Liver (tissue), 9 donors: ENCODE measurements around the gene DDX23. TPM values are rescaled to one million over a fixed set of nuclear protein-coding genes. Genes with fewer than 3 reads are reported as not detected.

Experiments used
- DNase-seq: peaks from one replicate; pipeline ENCODE4 v3.0.0-alpha.2; 2017; ENCODE audit warnings: low spot score
- H3K27ac ChIP-seq, 2 donors: one replicate each; pipeline ENCODE4 v1.7.0; 2013; ENCODE audit warnings: inconsistent platforms in 2 of 2, low read length in 2 of 2, control low read depth in 1 of 2, low read depth in 1 of 2, mild to moderate bottlenecking in 1 of 2
- H3K27me3 ChIP-seq, 4 donors: one replicate each; pipeline versions ENCODE4 v1.6.1 to v1.7.0; 2013; ENCODE audit warnings: low read length in 3 of 4, inconsistent platforms in 1 of 4, mild to moderate bottlenecking in 1 of 4, moderate library complexity in 1 of 4; ENCODE audit not compliant: control insufficient read depth in 4 of 4, insufficient read depth in 4 of 4
- H3K36me3 ChIP-seq, 4 donors: one replicate each; pipeline versions ENCODE4 v1.6.1 to v1.7.0; 2013; ENCODE audit warnings: low read length in 3 of 4, mild to moderate bottlenecking in 3 of 4, low read depth in 1 of 4, moderate library complexity in 1 of 4; ENCODE audit not compliant: control insufficient read depth in 4 of 4, insufficient read depth in 3 of 4
- H3K4me1 ChIP-seq, 4 donors: one replicate each; pipeline versions ENCODE4 v1.6.1 to v1.7.0; 2013; ENCODE audit warnings: low read length in 3 of 4, mild to moderate bottlenecking in 3 of 4, moderate library complexity in 1 of 4; ENCODE audit not compliant: control insufficient read depth in 4 of 4, insufficient read depth in 4 of 4
- H3K4me3 ChIP-seq, 3 donors: one replicate each; pipeline versions ENCODE4 v1.6.1 to v1.7.0; 2013; ENCODE audit warnings: low read length in 3 of 3, control low read depth in 1 of 3, low read depth in 1 of 3, mild to moderate bottlenecking in 1 of 3
- H3K9ac ChIP-seq, 2 donors: one replicate each; pipeline ENCODE4 v1.7.0; 2013; ENCODE audit warnings: low read length in 2 of 2, mild to moderate bottlenecking in 2 of 2, moderate library complexity in 2 of 2, control low read depth in 1 of 2, low read depth in 1 of 2
- H3K9me3 ChIP-seq, 4 donors: one replicate each; pipeline versions ENCODE4 v1.6.1 to v1.7.0; 2013; ENCODE audit warnings: low read length in 3 of 4; ENCODE audit not compliant: control insufficient read depth in 4 of 4
- EGR1 ChIP-seq, 2 donors: IDR thresholded peaks; 2 replicates each; pipeline ENCODE4 v1.6.1; 2016 to 2018; ENCODE audit warnings: antibody characterized with exemption in 2 of 2, low read depth in 2 of 2
- FOXA1 ChIP-seq: IDR thresholded peaks from 2 replicates; pipeline ENCODE4 v1.6.1; 2016; ENCODE audit warnings: antibody characterized with exemption
- FOXA2 ChIP-seq: IDR thresholded peaks from 2 replicates; pipeline ENCODE4 v1.6.1; 2016; ENCODE audit warnings: antibody characterized with exemption
- GABPA ChIP-seq, 2 donors: IDR thresholded peaks in 1 of 2; conservative IDR thresholded peaks in 1 of 2; 2 replicates each; pipeline ENCODE4 v1.6.1; 2016; ENCODE audit warnings: antibody characterized with exemption in 2 of 2, mild to moderate bottlenecking in 1 of 2, moderate library complexity in 1 of 2
- HNF4A ChIP-seq, 2 donors: conservative IDR thresholded peaks; 2 replicates each; pipeline ENCODE4 v1.6.1; 2016; ENCODE audit warnings: antibody characterized with exemption in 2 of 2, mild to moderate bottlenecking in 2 of 2
- HNF4G ChIP-seq: IDR thresholded peaks from 2 replicates; pipeline ENCODE4 v1.6.1; 2016; ENCODE audit warnings: antibody characterized with exemption
- JUND ChIP-seq, 2 donors: IDR thresholded peaks; 2 replicates each; pipeline ENCODE4 v1.6.1; 2016; ENCODE audit warnings: antibody characterized with exemption in 2 of 2
- NR2F2 ChIP-seq: IDR thresholded peaks from 2 replicates; pipeline ENCODE4 v1.6.1; 2016; ENCODE audit warnings: antibody characterized with exemption
- RAD21 ChIP-seq, 2 donors: IDR thresholded peaks; 2 replicates each; pipeline ENCODE4 v1.6.1; 2016; ENCODE audit warnings: antibody characterized with exemption in 2 of 2, mild to moderate bottlenecking in 2 of 2
- RXRA ChIP-seq, 2 donors: IDR thresholded peaks; 2 replicates each; pipeline ENCODE4 v1.6.1; 2017 to 2018; ENCODE audit warnings: antibody characterized with exemption in 2 of 2, mild to moderate bottlenecking in 1 of 2
- SP1 ChIP-seq: IDR thresholded peaks from 2 replicates; pipeline ENCODE4 v1.6.1; 2018; ENCODE audit warnings: antibody characterized with exemption, mild to moderate bottlenecking
- TAF1 ChIP-seq: conservative IDR thresholded peaks from 2 replicates; pipeline ENCODE4 v1.6.1; 2016; ENCODE audit warnings: antibody characterized with exemption, mild to moderate bottlenecking
- YY1 ChIP-seq: IDR thresholded peaks from 2 replicates; pipeline ENCODE4 v1.6.1; 2016; ENCODE audit warnings: antibody characterized with exemption, mild to moderate bottlenecking
- WGBS: extraction: QIAGEN DNeasy Blood & Tissue Kit; methylation state at CpG from one replicate; pipeline ENCODE4 v1.1.7; 2013; 5-methylcytosine and 5-hydroxymethylcytosine counted together
- polyA plus RNA-seq, 2 donors: library from polyadenylated mRNA; stranded (reverse) in 1 of 2; unstranded in 1 of 2; fragments of 200-250 nt in 1 of 2; fragments of >200 nt in 1 of 2; fragmentation: Nextera tagmentation in 1 of 2; extraction: Ambion mirVana in 1 of 2; gene quantifications; one replicate each; pipeline versions ENCODE4 v1.2.1 to v1.2.3, GENCODE V29; 2013 to 2015
- total RNA-seq, 2 donors: library from RNA; depleted of rRNA; stranded (reverse); fragments of >200 nt; gene quantifications; one replicate each; pipeline ENCODE4 v1.2.3, GENCODE V29; 2014
- TF ChIP-seq, protein P1 (sequence below): IDR thresholded peaks from 2 replicates; pipeline ENCODE4 v1.6.1; 2016; ENCODE audit warnings: antibody characterized with exemption
- TF ChIP-seq, protein P2 (sequence below): fragments of 150-350 bp; IDR thresholded peaks from 2 replicates; pipeline ENCODE4 v1.5.1; 2017; ENCODE audit warnings: improper control_type of control experiment, low read depth, low read length; ENCODE audit not compliant: missing input control
- TF ChIP-seq, protein P3 (sequence below): IDR thresholded peaks from 2 replicates; pipeline ENCODE4 v1.6.1; 2016; ENCODE audit warnings: antibody characterized with exemption, mild to moderate bottlenecking
- TF ChIP-seq, protein P4 (sequence below): IDR thresholded peaks from 2 replicates; pipeline ENCODE4 v1.6.1; 2016; ENCODE audit warnings: antibody characterized with exemption
- TF ChIP-seq, protein P5 (sequence below): IDR thresholded peaks from 2 replicates; pipeline ENCODE4 v1.6.1; 2016; ENCODE audit warnings: antibody characterized with exemption
- donor health status: healthy.
- donor health status: healthy.
- donor health status: healthy.
- donor health status: healthy.
- donor health status: healthy.

DDX23 gene
- total and polyA plus RNA-seq, 4 donors, result 16.9 to 60.6 (median 29.7) TPM

DNA sequence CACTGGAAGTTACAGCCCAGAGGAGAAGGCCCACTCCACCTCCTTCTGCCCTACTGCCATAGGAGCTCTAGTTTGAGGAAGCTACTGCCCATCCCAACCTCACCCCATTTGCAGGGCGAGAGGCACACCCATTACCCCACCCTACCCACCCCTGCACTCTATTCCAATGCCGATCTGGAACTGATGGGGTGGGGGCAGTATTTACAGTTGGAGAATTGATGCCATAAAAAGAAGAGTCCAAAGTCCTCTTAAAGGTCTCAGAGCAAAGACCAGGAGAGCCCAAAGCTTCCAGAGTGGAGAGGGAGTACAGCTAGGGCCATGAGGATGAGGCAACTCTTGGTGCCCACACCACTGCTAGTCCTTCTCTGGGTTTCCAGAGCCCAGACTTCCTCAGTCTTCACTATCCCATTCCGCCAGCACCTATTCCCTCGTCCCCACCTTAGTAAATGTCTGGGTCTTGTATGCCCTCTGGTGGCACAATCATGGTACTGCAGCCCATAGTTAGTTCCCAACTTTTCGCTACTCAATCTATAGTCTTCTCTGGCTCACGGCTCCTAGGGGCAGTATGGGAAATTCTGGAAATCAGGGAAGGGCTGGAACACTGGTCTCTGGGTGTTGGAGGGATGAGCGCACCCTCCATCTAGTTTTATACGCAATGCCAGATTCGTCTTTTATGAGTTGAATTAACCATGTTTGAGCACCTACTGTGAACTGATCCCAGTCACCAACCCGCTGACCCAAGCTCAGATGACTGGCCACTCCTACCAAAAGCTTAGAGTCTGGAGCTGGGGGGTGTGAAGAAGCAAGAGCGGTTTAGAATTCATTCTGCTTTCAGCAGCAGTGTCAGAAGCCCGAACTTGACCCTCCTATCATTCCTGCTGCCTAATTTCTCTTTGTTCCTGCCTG, 56.2 kb downstream of the DDX23 start (continued):
- TF ChIP-seq, protein P1, sequence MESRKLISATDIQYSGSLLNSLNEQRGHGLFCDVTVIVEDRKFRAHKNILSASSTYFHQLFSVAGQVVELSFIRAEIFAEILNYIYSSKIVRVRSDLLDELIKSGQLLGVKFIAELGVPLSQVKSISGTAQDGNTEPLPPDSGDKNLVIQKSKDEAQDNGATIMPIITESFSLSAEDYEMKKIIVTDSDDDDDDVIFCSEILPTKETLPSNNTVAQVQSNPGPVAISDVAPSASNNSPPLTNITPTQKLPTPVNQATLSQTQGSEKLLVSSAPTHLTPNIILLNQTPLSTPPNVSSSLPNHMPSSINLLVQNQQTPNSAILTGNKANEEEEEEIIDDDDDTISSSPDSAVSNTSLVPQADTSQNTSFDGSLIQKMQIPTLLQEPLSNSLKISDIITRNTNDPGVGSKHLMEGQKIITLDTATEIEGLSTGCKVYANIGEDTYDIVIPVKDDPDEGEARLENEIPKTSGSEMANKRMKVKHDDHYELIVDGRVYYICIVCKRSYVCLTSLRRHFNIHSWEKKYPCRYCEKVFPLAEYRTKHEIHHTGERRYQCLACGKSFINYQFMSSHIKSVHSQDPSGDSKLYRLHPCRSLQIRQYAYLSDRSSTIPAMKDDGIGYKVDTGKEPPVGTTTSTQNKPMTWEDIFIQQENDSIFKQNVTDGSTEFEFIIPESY, result no peak

DNA sequence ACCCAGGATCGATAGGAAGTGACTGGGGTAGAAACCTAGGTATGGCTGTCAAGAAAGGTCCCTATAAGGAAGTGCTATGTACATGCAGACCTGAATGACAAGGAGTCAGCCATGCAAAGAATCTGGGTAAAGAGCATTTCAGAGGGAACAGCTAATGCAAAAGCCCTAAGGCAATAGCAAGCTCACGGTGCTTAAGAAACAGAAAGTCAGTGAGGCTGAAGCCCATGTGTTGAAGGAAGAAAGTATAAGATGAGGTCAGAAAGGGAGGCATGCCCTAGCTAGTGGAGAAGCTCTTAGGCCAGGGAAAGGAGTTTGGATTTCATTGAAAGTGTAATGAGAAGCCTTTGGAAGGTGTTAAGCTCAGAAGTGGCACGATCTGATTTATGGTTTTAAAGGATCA, 57.1 kb downstream of the DDX23 start:
- no peaks in the 10 kb centered on the region for H3K36me3 ChIP-seq
- no peaks in the 10 kb centered on the region for H3K9me3 ChIP-seq
- peaks cover 2 to 16% (median 3%) of the 10 kb centered on the region in 4 donors for H3K4me1 ChIP-seq
- H3K9ac ChIP-seq, result no peak overlapping the region
- no peak for TF ChIP-seq HNF4A (conservative IDR thresholded peaks at IDR 0.05)
- no peak for TF ChIP-seq NR2F2
- TF ChIP-seq GABPA (IDR thresholded peaks at IDR 0.05 in 1 of 2, conservative IDR thresholded peaks at IDR 0.05 in 1 of 2), result no peak
- TF ChIP-seq, protein P1, result no peak
- TF ChIP-seq, protein P2, sequence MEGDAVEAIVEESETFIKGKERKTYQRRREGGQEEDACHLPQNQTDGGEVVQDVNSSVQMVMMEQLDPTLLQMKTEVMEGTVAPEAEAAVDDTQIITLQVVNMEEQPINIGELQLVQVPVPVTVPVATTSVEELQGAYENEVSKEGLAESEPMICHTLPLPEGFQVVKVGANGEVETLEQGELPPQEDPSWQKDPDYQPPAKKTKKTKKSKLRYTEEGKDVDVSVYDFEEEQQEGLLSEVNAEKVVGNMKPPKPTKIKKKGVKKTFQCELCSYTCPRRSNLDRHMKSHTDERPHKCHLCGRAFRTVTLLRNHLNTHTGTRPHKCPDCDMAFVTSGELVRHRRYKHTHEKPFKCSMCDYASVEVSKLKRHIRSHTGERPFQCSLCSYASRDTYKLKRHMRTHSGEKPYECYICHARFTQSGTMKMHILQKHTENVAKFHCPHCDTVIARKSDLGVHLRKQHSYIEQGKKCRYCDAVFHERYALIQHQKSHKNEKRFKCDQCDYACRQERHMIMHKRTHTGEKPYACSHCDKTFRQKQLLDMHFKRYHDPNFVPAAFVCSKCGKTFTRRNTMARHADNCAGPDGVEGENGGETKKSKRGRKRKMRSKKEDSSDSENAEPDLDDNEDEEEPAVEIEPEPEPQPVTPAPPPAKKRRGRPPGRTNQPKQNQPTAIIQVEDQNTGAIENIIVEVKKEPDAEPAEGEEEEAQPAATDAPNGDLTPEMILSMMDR, result no peak
- no peak for TF ChIP-seq FOXA1
- no peak for TF ChIP-seq HNF4G
- no peak for TF ChIP-seq EGR1 (IDR thresholded peaks at IDR 0.05; ENCODE audit: low read depth in 2 of 2)
- no peak for TF ChIP-seq YY1
- TF ChIP-seq, protein P3, sequence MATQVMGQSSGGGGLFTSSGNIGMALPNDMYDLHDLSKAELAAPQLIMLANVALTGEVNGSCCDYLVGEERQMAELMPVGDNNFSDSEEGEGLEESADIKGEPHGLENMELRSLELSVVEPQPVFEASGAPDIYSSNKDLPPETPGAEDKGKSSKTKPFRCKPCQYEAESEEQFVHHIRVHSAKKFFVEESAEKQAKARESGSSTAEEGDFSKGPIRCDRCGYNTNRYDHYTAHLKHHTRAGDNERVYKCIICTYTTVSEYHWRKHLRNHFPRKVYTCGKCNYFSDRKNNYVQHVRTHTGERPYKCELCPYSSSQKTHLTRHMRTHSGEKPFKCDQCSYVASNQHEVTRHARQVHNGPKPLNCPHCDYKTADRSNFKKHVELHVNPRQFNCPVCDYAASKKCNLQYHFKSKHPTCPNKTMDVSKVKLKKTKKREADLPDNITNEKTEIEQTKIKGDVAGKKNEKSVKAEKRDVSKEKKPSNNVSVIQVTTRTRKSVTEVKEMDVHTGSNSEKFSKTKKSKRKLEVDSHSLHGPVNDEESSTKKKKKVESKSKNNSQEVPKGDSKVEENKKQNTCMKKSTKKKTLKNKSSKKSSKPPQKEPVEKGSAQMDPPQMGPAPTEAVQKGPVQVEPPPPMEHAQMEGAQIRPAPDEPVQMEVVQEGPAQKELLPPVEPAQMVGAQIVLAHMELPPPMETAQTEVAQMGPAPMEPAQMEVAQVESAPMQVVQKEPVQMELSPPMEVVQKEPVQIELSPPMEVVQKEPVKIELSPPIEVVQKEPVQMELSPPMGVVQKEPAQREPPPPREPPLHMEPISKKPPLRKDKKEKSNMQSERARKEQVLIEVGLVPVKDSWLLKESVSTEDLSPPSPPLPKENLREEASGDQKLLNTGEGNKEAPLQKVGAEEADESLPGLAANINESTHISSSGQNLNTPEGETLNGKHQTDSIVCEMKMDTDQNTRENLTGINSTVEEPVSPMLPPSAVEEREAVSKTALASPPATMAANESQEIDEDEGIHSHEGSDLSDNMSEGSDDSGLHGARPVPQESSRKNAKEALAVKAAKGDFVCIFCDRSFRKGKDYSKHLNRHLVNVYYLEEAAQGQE, result no peak
- TF ChIP-seq, protein P4, sequence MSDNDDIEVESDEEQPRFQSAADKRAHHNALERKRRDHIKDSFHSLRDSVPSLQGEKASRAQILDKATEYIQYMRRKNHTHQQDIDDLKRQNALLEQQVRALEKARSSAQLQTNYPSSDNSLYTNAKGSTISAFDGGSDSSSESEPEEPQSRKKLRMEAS, result no peak
- no peak for TF ChIP-seq JUND (IDR thresholded peaks at IDR 0.05)
- TF ChIP-seq SP1, result no peak
- no peak for TF ChIP-seq FOXA2
- TF ChIP-seq, protein P5, sequence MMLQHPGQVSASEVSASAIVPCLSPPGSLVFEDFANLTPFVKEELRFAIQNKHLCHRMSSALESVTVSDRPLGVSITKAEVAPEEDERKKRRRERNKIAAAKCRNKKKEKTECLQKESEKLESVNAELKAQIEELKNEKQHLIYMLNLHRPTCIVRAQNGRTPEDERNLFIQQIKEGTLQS, result no peak
- TF ChIP-seq RAD21 (IDR thresholded peaks at IDR 0.05), result no peak
- no peak for TF ChIP-seq TAF1
- TF ChIP-seq RXRA (IDR thresholded peaks at IDR 0.05), result no peak
- no peaks in the 10 kb centered on the region for H3K27me3 ChIP-seq
- WGBS, result 89% methylated on average over 3 of the region's 3 CpGs
- no peak overlapping the region for H3K4me3 ChIP-seq
- no peak for DNase-seq
- H3K27ac ChIP-seq, result no peak overlapping the region
